ENCODE results near the gene RPL18.
A peak's percentile ranks its signal among the peaks of the same experiment; 100 is the strongest.

The RPL18 gene

DNA sequence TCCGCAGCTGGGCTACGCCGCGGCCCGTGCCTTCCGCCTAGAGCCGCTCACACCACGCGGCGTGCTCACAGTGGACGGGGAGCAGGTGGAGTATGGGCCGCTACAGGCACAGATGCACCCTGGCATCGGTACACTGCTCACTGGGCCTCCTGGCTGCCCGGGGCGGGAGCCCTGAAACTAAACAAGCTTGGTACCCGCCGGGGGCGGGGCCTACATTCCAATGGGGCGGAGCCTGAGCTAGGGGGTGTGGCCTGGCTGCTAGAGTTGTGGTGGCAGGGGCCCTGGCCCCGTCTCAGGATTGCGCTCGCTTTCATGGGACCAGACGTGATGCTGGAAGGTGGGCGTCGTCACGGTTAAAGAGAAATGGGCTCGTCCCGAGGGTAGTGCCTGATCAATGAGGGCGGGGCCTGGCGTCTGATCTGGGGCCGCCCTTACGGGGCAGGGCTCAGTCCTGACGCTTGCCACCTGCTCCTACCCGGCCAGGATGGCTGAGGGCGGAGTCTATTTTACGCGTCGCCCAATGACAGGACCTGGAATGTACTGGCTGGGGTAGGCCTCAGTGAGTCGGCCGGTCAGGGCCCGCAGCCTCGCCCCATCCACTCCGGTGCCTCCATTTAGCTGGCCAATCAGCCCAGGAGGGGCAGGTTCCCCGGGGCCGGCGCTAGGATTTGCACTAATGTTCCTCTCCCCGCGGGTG, 10.8 kb upstream of the RPL18 start:
- DNase-seq: no peak

DNA sequence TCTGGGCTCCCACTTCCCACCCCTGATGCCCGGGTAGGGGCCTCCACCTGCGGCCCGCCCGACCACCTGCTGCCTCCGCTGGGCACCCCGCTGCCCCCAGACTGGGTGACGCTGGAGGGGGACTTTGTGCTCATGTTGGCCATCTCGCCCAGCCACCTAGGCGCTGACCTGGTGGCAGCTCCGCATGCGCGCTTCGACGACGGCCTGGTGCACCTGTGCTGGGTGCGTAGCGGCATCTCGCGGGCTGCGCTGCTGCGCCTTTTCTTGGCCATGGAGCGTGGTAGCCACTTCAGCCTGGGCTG, 10.3 kb upstream of the RPL18 start:
- DNase-seq: no peak

DNA sequence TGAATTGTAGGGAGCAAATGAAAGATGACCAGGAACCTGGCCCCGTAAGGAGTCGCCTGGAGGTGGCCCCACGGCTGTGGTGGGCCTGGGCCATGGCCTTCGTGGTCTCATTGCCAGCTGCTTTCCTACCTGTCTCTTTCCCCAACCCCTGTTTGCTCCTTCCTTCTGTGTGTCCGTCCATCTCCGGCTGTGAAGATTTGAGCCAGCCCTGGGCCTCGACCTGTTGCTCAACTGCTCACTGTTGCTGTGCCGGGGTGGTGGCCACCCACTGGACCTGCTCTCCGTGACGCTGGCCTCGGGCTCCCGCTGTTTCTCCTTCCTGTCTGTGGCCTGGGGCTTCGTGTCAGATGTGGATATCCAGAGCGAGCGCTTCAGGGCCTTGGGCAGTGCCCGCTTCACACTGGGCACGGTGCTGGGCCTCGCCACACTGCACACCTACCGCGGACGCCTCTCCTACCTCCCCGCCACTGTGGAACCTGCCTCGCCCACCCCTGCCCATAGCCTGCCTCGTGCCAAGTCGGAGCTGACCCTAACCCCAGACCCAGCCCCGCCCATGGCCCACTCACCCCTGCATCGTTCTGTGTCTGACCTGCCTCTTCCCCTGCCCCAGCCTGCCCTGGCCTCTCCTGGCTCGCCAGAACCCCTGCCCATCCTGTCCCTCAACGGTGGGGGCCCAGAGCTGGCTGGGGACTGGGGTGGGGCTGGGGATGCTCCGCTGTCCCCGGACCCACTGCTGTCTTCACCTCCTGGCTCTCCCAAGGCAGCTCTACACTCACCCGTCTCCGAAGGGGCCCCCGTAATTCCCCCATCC, 9.7 kb upstream of the RPL18 start:
- DNase-seq: no peak

DNA sequence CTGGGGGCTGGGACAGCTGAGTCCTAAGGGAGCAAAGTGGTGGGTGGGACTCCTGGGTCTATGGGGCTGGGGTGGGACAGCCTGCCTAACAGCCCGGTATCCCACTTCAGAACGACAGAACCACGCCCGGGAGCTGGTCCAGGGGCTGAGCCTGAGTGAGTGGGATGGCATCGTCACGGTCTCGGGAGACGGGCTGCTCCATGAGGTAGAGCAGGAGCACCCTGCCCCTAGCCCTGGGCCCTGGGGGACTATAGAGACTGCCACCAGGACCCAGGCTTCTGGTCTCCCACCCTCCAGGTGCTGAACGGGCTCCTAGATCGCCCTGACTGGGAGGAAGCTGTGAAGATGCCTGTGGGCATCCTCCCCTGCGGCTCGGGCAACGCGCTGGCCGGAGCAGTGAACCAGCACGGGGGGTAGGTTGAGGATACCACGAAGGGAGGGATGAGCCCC, 8.9 kb upstream of the RPL18 start:
- DNase-seq: no peak

DNA sequence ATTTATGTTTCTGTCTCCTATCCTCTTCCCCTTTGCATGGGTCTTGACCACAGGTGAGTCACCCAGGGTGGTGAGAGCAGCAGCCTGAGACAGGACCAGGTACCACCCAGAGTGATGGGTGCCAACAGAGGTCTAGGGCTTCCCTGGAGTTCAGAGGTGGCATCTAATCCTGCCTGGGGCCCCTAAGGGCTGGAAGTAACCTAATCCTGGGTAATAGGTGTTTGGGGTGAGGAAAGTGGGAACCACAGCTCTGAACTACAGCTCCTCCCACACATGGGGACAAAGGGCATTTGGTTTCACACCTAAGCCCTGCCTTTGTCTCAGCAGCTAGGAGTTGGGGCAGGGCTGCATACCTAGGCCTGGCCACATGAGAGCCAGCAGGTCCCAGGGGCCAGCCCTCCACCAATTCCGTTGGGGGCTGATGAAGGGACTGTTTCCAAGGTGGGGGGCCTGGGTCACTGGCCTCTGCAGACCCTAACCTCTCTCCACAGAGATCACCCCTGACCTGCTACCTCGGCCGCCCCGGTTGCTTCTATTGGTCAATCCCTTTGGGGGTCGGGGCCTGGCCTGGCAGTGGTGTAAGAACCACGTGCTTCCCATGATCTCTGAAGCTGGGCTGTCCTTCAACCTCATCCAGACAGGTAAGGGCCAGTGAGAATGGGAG, 8.4 kb upstream of the RPL18 start:
- no peak for DNase-seq

DNA sequence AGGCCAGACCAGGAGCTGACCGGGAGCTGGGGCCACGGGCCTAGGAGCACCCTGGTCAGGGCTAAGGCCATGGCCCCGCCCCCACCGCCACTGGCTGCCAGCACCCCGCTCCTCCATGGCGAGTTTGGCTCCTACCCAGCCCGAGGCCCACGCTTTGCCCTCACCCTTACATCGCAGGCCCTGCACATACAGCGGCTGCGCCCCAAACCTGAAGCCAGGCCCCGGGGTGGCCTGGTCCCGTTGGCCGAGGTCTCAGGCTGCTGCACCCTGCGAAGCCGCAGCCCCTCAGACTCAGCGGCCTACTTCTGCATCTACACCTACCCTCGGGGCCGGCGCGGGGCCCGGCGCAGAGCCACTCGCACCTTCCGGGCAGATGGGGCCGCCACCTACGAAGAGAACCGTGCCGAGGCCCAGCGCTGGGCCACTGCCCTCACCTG, 6.9 kb upstream of the RPL18 start:
- no peak for DNase-seq

DNA sequence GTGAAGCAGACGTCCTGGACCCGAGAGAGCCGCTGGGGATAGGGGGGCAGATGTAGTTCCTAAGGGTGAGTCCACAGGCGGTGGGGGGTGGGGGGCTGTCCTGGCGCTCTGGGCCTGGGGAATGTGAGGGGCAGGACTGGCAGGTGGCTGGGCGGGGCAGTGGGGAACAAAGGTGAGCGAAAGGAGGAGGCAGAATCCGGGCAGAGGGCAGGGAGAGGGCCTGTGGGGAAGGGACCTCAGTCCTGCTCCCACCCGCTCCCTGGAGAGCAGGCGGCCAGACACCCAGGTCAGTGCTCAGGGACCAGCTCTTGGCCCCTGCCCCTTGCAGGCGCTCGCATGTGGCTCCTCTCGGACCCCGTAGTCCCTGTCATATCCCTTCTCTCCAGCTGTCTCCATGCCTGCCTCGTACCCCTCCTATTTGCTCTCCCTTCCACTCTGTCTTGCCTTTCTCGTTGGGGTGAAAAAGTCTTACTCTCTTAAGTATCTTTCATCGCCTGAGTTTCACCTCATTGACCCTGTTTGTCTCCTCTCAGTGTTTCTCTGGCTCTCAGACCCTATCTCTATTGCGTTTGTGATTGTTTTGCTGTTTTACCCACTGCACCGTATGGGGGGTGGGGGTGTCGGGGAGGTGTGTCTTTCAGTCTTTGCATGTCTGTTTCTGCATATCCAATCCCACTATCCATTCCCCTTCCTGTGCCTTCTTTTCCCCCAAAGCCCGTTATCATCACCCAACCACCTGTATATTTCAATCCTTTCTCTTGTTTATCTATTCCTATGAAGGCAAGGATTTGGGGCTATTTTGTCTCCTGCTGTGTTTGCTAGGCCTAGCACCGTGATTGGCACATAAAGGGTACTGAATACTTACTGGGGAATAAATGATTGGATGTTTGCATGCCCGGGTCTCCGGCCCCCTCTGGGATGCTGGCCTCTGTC, 6.1 kb upstream of the RPL18 start:
- no peak for DNase-seq

DNA sequence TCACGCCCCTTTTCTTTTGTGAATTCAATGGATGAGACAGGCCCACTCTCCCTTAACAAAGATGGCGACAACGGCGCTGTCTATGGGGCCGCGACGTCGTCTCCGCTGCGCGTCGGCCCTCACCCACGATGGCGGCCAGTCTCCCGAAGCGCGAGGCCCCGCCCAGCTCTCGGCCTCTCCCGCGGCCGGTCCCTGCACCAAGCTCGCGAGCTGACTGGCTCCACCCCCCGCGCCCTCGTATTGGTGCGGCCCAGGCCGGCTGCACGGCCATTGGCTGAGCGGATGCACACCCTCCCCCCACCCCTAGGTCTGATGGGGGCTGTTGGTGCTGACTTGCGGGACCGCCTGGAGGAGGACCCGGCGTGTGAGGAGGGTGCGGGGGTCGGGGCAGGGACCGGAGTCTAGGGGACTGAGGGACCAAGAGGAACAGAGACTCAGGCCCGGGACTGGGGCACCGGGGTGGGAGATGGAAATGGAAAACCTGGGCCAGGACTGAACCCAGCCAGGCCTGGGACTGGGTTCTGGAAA, 5.2 kb upstream of the RPL18 start:
- DNase-seq: peak; percentile 98

GRCh38 chr19:48623556-48624066, 4.6 kb upstream of the RPL18 start:
- DNase-seq: no peak

- no peak for DNase-seq
These were observed 961 bp upstream of the RPL18 start for GRCh38 chr19:48619692-48620585.

DNA sequence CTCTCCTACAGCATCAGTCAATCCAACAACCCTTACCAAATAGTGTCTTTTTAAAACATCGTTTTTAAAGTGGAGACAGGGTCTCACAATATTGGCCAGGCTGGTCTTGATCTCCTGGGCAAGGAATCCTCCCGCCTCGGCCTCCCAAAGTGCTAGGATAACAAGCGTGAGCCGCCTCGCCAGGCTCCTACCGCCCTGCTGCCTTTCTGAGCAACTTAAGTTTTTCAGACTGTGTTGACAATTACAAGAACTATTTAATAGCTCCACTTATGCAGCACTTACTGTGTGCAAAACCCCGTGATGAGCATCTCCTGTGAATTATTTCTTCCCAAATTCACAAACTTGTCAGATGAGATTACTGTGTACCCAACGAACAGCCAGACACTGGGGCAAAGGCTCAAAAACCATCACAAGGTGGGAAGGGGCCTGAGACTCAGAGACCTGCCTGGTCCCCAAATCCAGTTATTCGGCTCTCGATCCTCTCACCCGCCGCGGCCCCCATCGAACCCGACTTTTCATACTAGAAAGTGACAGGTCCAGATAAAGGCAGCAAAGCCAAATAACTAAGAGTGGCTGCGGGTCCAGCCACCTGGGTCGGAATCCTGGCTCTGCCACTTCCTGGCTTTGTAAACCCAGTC, 581 bp downstream of the RPL18 start:
- no peak for DNase-seq

- no peak for DNase-seq
These were observed 1.6 kb downstream of the RPL18 start for GRCh38 chr19:48617146-48617937.

DNA sequence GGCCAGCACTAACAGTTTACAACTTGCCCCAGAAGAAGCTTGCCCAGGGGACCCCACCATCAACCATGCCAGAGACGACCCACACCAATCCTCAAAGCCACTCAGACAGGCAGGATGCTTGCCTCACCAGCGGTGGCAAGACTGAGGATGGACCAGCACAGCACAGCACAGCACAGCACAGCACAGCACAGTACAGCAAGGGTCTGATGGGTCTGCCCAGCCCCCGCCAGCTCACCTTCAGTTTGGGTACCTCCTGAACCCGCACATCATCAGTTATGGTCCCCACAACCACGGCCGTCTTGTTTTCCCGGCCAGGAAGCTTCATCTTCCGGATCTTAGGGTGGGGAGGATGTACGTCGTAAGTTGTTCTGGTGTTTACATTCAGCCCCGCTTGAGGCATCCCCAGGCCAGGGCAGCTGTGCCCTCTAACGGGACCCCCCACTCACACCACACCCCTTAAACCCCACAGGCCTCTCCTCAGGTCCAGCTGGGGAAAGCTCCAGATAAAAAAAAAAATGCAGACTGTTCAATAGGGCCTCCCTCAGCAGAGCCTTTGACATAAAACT, 2.4 kb downstream of the RPL18 start:
- DNase-seq: no peak

DNA sequence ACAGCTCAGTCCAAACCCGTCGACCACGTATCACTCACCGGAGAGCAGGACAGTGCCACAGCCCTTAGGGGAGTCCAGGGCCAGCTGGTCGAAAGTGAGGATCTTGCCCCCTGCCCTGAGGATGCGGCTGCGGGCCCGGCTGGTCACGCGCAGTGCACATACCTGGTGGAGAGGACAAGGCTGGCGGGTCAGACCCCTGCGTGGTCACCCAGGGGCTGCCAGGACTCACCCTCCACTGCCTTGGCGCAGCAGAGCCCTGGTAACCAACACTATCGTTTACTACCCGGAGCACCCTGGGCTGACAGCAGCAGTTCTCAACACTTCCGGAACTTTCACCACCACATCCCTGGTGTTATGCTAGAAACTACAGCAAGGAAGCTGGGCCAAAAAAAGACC, 2.9 kb downstream of the RPL18 start:
- no peak for DNase-seq

DNA sequence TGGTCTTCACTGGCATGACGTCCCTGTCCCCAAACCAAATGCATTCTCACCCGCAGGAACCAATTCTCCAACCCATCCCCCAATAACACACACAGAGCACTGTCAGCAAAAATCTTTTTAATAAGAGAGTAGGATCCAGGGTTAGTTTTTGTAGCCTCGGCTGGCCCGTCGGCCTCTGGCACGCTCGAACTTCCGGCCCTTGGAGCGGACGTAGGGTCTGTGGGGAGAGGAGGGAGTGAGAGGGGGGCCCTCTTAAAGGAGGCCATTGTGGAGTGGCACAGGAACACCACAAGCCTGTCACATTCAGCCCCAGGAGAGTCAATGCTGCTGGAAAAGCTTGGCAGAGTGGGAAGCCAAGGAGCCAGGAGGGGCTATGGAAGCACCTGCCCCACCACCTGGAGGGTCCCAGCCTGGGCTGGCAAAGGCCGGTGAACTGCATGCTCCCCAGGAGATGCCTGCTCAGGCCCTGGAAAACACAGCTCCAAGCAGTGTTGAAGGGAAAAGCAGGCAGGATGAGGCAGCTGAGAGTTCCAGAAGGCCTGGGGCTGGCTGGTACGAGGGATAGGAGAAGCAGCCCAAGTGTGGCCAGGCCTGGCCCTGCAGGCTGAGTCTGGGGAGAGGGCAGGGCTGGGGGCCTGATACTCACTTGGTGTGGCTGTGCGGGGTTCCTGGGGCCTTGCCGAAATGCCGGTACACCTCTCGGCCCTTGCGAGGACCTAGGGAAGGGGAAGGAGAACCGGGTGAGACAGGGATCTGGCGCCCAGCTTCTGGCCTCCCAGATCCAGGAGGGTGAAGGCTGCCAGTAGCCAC, 3.5 kb downstream of the RPL18 start:
- no peak for DNase-seq

- peak; percentile 76 for DNase-seq
These were observed 4.3 kb downstream of the RPL18 start, which contains the start of gene FAM83E for GRCh38 chr19:48614436-48615230. TSS of gene FAM83E (minus strand) at chr19:48615076. CDS start at chr19:48613372, 1,704 bp downstream.

GRCh38 chr19:48613852-48614435, 5.0 kb downstream of the RPL18 start:
- no peak for DNase-seq
